Brain microvascular endothelial cell (primary cell): ENCODE results near the gene CDH4.

Experiments
- DNase-seq: peaks from one replicate; pipeline ENCODE4 v3.0.0-alpha.2; 2020
- H3K27ac ChIP-seq: fragments of 250-450 bp; sonication (Bioruptor Pico); 2 replicates; pipeline ENCODE4 v1.5.1; 2020; ENCODE audit warnings: mild to moderate bottlenecking, moderate library complexity
- H3K27me3 ChIP-seq: fragments of 250-450 bp; sonication (Bioruptor Pico); replicated peaks from 2 replicates; pipeline ENCODE4 v1.5.1; 2020; ENCODE audit warnings: mild to moderate bottlenecking
- H3K36me3 ChIP-seq: fragments of 250-450 bp; sonication (Bioruptor Pico); replicated peaks from 2 replicates; pipeline ENCODE4 v1.5.1; 2020; ENCODE audit warnings: mild to moderate bottlenecking
- H3K4me3 ChIP-seq: 2 replicates; pipeline ENCODE4 v1.5.1; 2011; ENCODE audit warnings: low read depth, mild to moderate bottlenecking, control low read depth, low read length, moderate library complexity
- CTCF ChIP-seq: IDR thresholded peaks from 2 replicates; pipeline ENCODE4 v1.5.1; 2011; ENCODE audit warnings: low read depth, mild to moderate bottlenecking, moderate library complexity, low read length, control low read depth, inconsistent platforms; ENCODE audit errors: missing control alignments
- in situ Hi-C: cut with HindIII; loops from 2 replicates; pipeline ENCODE4 v1.10.0; 2017; ENCODE audit warnings: low sequenced_read_pairs, low pct_ligation_motif_present

Gene CDH4

GRCh38 chr20:61864481-61864880, 612.4 kb downstream of the CDH4 start:
- no peak for TF ChIP-seq CTCF
- H3K4me3 ChIP-seq = no peak overlapping the region
- H3K36me3 ChIP-seq = no peaks in the 10 kb centered on the region
- in situ Hi-C loops = no loop called here
- no peak for DNase-seq
- no peaks in the 10 kb centered on the region for H3K27me3 ChIP-seq
- H3K27ac ChIP-seq = no peak overlapping the region

DNA sequence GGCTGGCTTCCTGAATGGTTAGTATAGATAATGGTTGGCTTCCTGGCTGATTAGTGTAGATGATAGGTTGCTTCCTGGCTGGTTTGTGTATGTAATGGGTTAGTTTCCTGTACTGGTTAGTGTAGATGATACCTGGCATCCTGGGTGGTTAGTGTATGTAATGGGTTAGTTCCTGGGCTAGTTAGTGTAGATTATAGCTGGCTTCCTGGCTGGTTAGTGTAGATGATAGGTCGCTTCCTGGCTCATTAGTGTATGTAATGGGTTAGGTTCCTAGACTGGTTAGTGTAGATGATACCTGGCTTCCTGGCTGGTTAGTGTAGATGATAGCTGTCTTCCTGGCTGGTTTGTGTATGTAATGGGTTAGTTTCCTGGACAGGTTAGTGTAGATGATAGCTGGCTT, 613.3 kb downstream of the CDH4 start:
- Histone ChIP-seq H3K27ac (no peak overlapping the region), H3K27me3 (no peaks in the 10 kb centered on the region), H3K36me3 (no peaks in the 10 kb centered on the region), H3K4me3 (no peak overlapping the region)
- TF ChIP-seq CTCF = no peak
- no peak for DNase-seq
- in situ Hi-C loops = no loop called here

DNA sequence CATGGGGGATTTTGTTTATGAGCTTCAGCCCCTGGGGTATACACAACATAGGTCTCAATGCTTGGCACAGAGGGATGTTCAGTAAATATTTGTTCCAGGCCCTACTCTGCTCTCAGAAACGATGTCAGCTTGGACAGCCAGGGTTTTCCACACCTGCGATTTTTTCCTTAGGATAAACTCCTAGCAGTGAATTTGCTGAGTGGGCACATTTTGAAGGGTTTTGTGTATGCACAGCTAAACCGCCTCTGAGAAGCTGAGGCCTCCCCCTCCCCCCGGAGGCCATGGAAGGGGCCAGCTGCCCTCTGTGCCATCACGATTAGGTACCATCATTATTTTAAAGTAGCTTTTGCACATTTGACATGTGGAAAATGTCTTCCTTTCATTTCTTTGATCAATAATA, 614.1 kb downstream of the CDH4 start:
- no peaks in the 10 kb centered on the region for H3K36me3 ChIP-seq
- no peak overlapping the region for H3K27ac ChIP-seq
- H3K4me3 ChIP-seq = no peak overlapping the region
- no peak for DNase-seq
- in situ Hi-C loops = no loop called here
- no peaks in the 10 kb centered on the region for H3K27me3 ChIP-seq
- no peak for TF ChIP-seq CTCF

GRCh38 chr20:61868006-61868405, 615.9 kb downstream of the CDH4 start:
- no peak for TF ChIP-seq CTCF
- in situ Hi-C loops = no loop called here
- no peak overlapping the region for H3K4me3 ChIP-seq
- no peaks in the 10 kb centered on the region for H3K36me3 ChIP-seq
- H3K27me3 ChIP-seq = no peaks in the 10 kb centered on the region
- DNase-seq = no peak
- H3K27ac ChIP-seq = no peak overlapping the region

DNA sequence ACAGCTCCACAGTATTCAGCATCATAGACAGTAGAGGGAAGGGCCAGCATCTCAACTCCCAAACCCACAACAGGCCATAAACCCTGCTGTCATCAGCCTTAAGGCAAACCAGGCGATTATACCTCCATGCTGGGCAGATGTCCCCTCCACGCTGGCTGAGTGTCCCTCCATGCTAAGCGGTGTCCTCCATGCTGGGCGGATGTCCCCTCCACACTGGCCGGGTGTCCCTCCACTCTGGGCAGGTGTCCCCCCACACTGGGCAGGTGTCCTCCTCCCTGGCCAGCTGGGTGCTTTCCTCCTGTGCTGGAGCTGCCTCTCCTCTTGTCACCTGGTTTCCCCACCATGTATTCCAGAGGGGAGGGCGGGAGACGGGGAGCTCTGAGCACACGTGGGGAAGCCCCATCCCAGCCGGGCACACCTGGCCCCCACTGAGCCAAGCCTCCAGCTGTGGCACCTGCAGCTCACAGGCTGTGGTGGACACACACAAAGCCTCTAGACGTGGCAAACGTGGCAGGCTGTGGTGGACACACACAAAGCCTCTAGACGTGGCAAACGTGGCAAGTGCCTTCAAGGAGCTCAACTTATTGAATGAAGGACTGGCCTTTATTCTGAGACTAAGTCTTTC, 616.5 kb downstream of the CDH4 start:
- H3K36me3 ChIP-seq = no peaks in the 10 kb centered on the region
- H3K27ac ChIP-seq = no peak overlapping the region
- no peaks in the 10 kb centered on the region for H3K27me3 ChIP-seq
- H3K4me3 ChIP-seq = no peak overlapping the region
- no peak for TF ChIP-seq CTCF
- in situ Hi-C loops = no loop called here
- DNase-seq = no peak
